ENCODE data around the gene KANSL3.

Gene KANSL3

GRCh38 chr2:96547203-96547641, 90.9 kb downstream of the KANSL3 start:
- TF ChIP-seq TCF12 (IDR thresholded peaks at IDR 0.05; ENCODE audit: low read depth) (no peak), USF1 (IDR thresholded peaks at IDR 0.05) (no peak), REST (IDR thresholded peaks at IDR 0.05; ENCODE audit: low read depth) (no peak), NFIC (IDR thresholded peaks at IDR 0.05) (no peak), FOXM1 (IDR thresholded peaks at IDR 0.05; ENCODE audit: borderline replicate concordance, low read depth) (no peak), YY1 (IDR thresholded peaks at IDR 0.05; ENCODE audit: low read depth) (no peak), EP300 (IDR thresholded peaks at IDR 0.05; ENCODE audit: borderline replicate concordance) (no peak), TEAD4 (IDR thresholded peaks at IDR 0.05) (no peak), CREB1 (IDR thresholded peaks at IDR 0.05; ENCODE audit: low read depth) (no peak), MAX (IDR thresholded peaks at IDR 0.05) (no peak), RAD21 (IDR thresholded peaks at IDR 0.05; ENCODE audit: low read depth) (no peak), TAF1 (IDR thresholded peaks at IDR 0.05; ENCODE audit: low read depth) (no peak), EGR1 (IDR thresholded peaks at IDR 0.05) (no peak), CEBPB (IDR thresholded peaks at IDR 0.05) (no peak)

- TF ChIP-seq TEAD4 (IDR thresholded peaks at IDR 0.05) (no peak), FOXM1 (IDR thresholded peaks at IDR 0.05; ENCODE audit: borderline replicate concordance, low read depth) (no peak), NFIC (IDR thresholded peaks at IDR 0.05) (no peak), TAF1 (IDR thresholded peaks at IDR 0.05; ENCODE audit: low read depth) (no peak), TCF12 (IDR thresholded peaks at IDR 0.05; ENCODE audit: low read depth) (no peak), EP300 (IDR thresholded peaks at IDR 0.05; ENCODE audit: borderline replicate concordance) (no peak), MAX (IDR thresholded peaks at IDR 0.05) (no peak), EGR1 (IDR thresholded peaks at IDR 0.05) (no peak), REST (IDR thresholded peaks at IDR 0.05; ENCODE audit: low read depth) (no peak), CREB1 (IDR thresholded peaks at IDR 0.05; ENCODE audit: low read depth) (no peak), ZBTB7A (IDR thresholded peaks at IDR 0.05; ENCODE audit: low read depth) (no peak), YY1 (IDR thresholded peaks at IDR 0.05; ENCODE audit: low read depth) (no peak), RAD21 (IDR thresholded peaks at IDR 0.05; ENCODE audit: low read depth) (no peak), CEBPB (IDR thresholded peaks at IDR 0.05) (no peak), USF1 (IDR thresholded peaks at IDR 0.05) (no peak)
Observed at GRCh38 chr2:96546797-96547196, 91.3 kb downstream of the KANSL3 start.

- TF ChIP-seq USF1 (IDR thresholded peaks at IDR 0.05) (no peak), TAF1 (IDR thresholded peaks at IDR 0.05; ENCODE audit: low read depth) (no peak), CREB1 (IDR thresholded peaks at IDR 0.05; ENCODE audit: low read depth) (no peak), TCF12 (IDR thresholded peaks at IDR 0.05; ENCODE audit: low read depth) (no peak), NFIC (IDR thresholded peaks at IDR 0.05) (no peak), YY1 (IDR thresholded peaks at IDR 0.05; ENCODE audit: low read depth) (no peak)
Observed at GRCh38 chr2:96546321-96546720, 91.8 kb downstream of the KANSL3 start.
